SIG-M5 treated with dmso at 0.1 percent for 504 hours (cell line): ENCODE data around the gene SMIM27.
"Not testable (repeated sequence)": the region's sequence is repeated elsewhere in the genome, so short reads cannot be mapped to it uniquely, and the experiment has no call there.

Source experiments
- DNase-seq: peaks from one replicate; lab custom pipeline; 2025; ENCODE audit not compliant: unreplicated experiment; lab: John Stamatoyannopoulos, UW

Gene SMIM27

DNA sequence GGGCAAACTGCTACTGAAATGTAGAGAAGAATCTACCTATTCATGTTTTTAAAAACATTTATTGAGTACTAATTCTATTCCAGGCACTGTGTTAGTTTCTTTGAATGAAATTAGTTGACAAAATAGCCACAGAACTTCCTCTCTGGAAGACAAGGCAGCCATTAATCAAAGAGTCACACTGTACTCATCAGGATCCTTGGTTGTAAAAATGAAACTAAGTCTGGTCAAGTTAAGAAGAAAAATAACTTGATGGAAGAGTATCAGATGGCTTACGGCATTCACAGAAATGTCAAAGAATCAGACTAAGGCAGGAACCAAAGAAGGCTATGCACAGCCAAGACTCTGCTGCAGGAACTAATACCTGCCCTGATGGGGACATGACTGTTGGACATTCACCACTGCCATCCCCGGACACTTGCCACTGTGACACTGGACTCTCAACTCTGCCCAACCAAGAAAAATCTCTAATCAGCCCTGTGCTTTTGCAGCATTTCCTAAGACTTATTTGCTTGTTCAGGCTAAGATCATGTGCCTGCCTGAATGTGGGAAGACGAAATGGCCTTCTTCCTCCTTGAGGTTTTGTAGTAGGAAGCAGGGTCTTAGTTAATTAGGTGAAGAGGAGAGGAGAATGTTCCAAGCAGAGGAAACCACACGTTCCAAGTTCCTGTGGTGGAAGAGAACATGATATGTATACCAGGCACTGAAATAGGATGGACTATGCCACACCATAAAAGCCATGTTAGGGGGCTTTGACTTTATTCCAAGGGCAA lies 44.2 kb downstream of the SMIM27 start:
- DNase-seq, result no peak

DNA sequence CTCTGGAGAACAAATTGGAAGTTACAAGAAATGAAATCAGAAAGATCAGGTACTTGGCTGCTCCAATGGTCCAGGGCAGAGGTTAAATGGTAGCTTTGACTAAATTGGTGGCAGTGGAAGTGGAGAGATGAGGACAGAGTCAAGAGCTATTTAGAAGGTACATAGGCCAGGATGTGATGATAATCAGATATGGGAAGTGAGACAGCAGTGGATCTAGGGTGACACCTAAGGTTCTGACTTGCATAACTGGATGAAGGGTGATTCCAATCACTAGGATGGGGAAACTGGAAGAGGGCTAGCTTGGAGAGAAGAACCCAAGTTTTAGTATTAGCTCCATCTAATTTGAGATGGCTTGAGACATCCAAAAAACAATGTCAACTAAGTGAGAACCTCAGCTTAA lies 44.8 kb downstream of the SMIM27 start:
- no peak for DNase-seq

DNA sequence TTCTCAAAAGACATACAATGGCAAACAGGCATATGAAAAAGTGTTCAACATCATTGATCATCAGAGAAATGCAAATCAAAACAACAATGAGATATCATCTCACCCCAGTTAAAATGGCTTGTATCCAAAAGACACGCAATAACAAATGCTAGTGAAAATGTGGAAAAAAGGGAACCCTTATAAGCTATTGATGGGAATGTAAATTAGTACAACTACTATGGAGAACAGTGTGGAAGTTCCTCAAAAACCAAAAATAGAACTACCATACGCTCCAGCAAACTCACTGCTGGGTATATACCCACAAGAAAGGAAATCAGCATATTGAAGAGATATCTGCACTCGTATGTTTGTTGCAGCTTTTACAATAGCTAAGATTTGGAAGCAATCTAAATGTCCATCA lies 46.9 kb downstream of the SMIM27 start:
- not testable (repeated sequence) for DNase-seq
